ENCODE measurements around the gene IQCM.

The IQCM gene

GRCh38 chr4:149766135-149766534 lies 49.5 kb downstream of the IQCM start:
- DNase-seq, result no peak

DNA sequence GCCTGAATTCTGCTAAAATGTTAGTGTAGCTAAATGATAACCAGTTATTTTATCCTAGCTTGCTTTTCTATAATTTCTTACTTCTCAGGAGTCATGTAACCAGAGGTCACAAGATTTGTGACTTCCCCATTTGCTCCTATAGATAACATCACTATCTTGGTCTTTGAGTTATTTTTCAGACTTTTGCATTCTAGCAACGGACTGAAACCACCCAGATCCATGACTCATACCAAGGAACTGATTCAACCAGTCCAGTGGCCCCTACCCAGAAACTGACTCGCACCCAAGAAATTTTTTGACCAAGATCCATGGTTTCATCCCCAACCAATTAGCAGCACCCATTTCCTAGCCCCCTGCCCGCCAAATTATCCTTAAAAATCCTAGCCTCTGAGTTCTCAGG lies 50.0 kb downstream of the IQCM start:
- DNase-seq, result no peak

DNA sequence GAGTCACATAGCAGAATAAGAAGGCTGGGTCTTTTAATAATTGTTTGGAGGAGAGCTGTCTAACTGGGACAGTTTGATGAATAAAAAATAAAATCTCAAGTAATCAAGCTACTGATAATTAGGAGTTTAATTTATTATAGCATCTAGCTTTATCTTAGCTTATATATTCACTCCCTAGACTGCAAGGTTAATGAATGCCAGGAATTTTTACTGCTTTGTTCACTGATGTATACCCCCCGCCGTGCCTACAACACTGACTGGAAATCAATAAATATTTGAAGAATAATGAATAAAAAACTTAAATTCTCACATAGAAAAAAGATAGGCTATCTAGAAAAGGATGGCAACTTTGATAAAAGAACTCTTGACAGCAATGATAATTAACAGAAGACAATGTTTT lies 59.7 kb downstream of the IQCM start:
- DNase-seq, result no peak

DNA sequence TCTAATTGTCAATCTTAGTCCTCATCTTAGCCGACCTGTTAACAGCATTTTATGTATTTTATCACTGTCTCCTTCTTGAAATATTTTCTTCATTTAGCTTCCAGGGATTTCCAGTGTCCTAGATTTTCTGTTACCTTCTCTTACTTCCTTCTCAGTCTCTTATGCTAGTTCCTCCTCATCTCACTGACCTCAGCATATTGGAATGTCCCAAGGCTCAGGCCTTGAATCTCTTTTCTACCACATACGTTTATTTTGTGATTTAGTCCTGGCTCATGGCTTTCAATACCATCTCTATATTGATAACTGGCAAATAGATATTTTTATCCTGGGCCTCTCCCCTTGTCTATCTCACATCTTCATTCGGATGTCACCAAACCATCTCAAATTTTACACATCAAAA lies 61.1 kb downstream of the IQCM start:
- DNase-seq, result no peak

GRCh38 chr4:149752729-149753128 lies 62.9 kb downstream of the IQCM start:
- DNase-seq, result no peak

GRCh38 chr4:149751174-149751573 lies 64.5 kb downstream of the IQCM start:
- DNase-seq, result no peak

DNA sequence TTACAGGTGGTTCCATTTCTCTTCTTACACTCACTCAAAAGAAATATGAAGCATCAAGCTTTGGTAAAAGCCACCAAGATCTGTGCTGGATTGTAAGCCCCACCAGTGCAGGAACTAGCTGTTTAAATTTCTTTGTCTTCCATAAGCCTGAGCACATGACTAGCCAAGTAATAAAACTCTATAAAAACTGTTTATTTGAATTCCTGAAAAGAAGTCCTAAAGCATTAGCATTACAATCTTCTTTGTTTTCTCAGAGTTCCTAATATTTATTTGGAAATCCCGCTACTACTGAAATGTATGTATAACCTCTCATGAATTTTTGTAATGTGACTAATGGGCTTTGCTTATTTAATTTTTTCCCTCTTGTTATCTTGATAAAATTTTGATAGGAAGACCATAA lies 65.9 kb downstream of the IQCM start:
- no peak for DNase-seq

- no peak for DNase-seq
Observed at GRCh38 chr4:149747646-149748045, 68.0 kb downstream of the IQCM start.

- DNase-seq, result no peak
Observed at GRCh38 chr4:149746276-149746675, 69.4 kb downstream of the IQCM start.

- DNase-seq, result no peak
Observed at GRCh38 chr4:149741186-149741831, 74.3 kb downstream of the IQCM start.

DNA sequence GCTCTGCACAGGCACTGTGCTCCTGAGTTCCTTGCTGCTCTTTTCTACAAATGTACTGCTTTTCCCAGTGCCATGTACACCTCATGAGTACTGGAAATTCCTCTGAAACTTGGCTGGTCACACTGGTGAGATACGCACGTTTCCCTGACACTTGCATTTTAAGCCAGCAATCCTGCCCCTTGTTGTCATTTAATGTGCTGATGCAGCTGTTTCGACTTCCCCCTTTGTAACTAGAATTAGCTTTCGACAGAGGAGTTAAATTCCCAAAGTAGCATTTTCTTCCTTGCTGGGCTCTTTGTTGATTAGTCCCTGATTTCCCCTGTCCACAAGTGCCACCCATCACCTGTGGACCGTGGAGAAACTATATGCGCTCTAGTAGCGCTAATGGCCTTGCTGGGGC lies 77.5 kb downstream of the IQCM start:
- no peak for DNase-seq

GRCh38 chr4:149735796-149736195 lies 79.8 kb downstream of the IQCM start:
- DNase-seq, result no peak

GRCh38 chr4:149728444-149728843 lies 87.2 kb downstream of the IQCM start:
- no peak for DNase-seq

GRCh38 chr4:149727663-149728062 lies 88.0 kb downstream of the IQCM start:
- DNase-seq, result no peak

- DNase-seq, result no peak
Observed at GRCh38 chr4:149723065-149723464, 92.6 kb downstream of the IQCM start.

GRCh38 chr4:149719806-149720205 lies 95.8 kb downstream of the IQCM start:
- no peak for DNase-seq

DNA sequence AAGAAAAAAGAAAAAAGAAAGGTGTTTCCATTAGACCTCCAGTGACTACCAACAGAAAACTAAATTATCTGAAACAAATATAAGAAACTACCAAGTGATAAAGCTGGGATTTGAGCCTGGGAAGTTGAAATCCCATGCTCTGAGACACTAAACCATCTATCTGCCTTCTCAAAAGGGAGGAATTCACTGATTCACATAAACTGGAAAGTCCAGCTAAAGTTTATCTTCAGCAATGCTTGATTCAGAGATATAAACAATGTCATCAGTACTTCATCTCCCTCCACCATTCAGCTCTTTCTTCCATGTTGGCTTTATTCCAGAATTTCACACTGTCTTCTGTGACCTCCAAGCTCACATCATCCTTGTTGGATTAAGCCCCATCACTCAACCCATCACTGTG lies 96.3 kb downstream of the IQCM start:
- no peak for DNase-seq

GRCh38 chr4:149718500-149718899 lies 97.1 kb downstream of the IQCM start:
- no peak for DNase-seq

- DNase-seq, result no peak
Observed at GRCh38 chr4:149716728-149717127, 98.9 kb downstream of the IQCM start.

GRCh38 chr4:149715822-149716585 lies 99.6 kb downstream of the IQCM start:
- no peak for DNase-seq

DNA sequence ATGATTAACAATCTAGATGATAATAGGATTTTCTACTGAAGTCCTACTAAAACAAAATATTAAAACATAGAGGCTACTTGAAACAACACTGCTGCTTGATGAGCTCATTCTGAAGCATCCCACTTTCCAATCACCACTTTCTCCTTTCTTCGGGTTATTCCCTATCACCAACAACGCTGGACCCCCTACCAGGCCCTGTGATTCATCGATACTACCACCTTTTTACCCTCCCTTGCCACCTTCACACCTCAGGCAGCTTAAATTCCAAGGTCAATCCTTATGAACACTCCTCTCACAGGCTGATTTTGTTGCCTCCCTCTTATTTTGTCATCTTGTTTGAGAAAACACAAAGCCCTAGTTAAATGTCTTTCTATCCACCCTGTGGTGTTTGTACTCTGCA lies 102.6 kb downstream of the IQCM start:
- DNase-seq, result no peak

DNA sequence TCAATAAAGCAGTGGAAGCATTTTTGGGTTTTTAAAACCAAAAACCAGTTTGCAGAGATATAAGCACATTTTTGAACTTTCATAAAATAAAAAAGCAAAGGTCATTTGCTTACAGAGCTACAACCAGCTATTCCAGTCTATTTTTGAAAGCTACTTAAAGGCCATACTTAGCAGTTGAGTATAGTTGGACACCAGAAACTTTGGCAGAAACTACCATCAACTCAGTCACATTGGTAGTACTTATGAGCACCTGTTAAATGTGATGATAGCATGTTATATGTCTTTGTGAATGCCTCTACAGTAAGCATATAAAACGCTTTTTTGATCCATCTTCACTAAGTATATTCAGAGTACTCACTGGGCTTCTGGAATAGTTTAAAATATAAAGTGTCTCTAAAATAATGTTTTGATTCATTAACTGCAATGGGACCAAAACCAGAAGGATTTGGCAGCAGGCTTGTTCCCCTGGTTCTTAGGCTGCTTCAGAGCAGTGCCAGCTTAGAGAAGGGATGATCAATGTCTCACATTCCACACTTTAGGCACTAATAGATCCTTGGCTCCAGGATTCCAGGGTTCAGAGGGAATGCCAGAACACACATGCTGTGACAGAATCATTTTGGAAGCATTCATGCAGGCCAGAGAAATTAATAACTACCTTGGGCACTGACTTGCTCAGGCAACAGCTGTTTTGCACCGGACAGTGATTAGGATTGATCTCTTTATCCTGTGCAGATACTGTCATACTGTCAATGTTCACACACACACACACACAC lies 103.9 kb downstream of the IQCM start:
- no peak for DNase-seq

GRCh38 chr4:149709640-149710039 lies 106.0 kb downstream of the IQCM start:
- no peak for DNase-seq

Measured in T-helper 2 cell (primary cell).